Keratinocyte (primary cell): ENCODE data around the gene PLSCR4.

Source experiments
- EZH2 ChIP-seq: IDR thresholded peaks from one replicate; pipeline ENCODE4 v1.6.1; 2012; ENCODE audit warnings: inconsistent platforms, mild to moderate bottlenecking, low read length, moderate library complexity
- TF ChIP-seq, protein P1 (sequence below), 3 experiments: IDR thresholded peaks in 1 of 3; conservative IDR thresholded peaks in 1 of 3; optimal IDR thresholded peaks in 1 of 3; 2 replicates in 2 of 3; 3 replicates in 1 of 3; pipeline versions ENCODE3 to v1.5.1; 2011; ENCODE audit warnings: low read length in 3 of 3, mild to moderate bottlenecking in 3 of 3, moderate library complexity in 2 of 3, control low read depth in 1 of 3, inconsistent platforms in 1 of 3; ENCODE audit not compliant: insufficient read depth in 2 of 3; ENCODE audit errors: extremely low read depth in 1 of 3

DNA sequence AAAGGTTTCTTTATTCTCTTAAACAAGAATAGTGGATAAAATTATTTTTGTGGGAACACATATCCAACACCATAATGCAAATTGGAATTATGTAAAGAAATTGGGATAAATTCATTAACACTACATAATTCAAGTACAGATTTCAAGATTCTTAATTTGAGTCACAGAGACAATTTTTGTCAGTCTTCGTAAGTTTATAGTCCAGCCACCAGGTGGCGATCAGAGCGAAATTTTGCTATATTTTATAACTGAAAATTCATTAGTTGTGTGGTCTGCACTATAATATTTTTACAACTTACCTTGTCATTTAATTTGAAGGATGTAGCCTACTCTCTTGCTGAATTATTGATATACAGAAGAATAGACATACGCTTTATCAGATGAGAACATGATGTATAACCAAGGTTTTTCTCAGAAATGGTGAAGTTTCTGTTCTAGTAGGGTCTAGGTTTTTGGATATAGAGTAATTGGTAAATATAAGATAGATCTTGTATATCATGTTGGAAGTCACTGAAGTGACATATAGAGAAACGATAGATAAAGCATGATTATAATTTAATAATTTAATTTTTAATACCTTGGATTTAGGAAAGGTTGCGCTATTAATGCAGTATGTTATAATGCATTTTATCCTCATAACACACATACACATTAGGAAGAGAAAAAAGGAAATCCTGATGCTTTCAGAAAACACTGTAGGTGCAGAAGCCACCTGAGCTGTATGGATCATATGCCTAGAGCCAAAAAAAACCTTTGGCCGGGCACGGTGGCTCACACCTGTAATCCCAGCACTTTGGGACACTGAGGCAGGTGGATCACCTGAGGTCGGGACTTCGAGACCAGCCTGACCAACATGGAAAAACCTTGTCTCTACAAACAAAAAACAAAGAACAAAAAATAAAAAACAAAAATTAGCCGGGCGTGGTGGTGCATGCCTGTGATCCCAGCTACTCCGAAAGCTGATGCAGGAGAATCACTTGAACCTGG is 31.7 kb downstream of the PLSCR4 start:
- TF ChIP-seq, protein P1, sequence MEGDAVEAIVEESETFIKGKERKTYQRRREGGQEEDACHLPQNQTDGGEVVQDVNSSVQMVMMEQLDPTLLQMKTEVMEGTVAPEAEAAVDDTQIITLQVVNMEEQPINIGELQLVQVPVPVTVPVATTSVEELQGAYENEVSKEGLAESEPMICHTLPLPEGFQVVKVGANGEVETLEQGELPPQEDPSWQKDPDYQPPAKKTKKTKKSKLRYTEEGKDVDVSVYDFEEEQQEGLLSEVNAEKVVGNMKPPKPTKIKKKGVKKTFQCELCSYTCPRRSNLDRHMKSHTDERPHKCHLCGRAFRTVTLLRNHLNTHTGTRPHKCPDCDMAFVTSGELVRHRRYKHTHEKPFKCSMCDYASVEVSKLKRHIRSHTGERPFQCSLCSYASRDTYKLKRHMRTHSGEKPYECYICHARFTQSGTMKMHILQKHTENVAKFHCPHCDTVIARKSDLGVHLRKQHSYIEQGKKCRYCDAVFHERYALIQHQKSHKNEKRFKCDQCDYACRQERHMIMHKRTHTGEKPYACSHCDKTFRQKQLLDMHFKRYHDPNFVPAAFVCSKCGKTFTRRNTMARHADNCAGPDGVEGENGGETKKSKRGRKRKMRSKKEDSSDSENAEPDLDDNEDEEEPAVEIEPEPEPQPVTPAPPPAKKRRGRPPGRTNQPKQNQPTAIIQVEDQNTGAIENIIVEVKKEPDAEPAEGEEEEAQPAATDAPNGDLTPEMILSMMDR (optimal IDR thresholded peaks at IDR 0.05 in 1 of 3, IDR thresholded peaks at IDR 0.05 in 1 of 3, conservative IDR thresholded peaks at IDR 0.05 in 1 of 3; ENCODE audit: extremely low read depth in 1 of 3, insufficient read depth in 2 of 3, low read length in 3 of 3): peak in 2 of 3 experiments; percentile 38 to 42
- no peak for TF ChIP-seq EZH2
